ENCODE data around the gene PTPN1. TPM values are rescaled to one million over a fixed set of nuclear protein-coding genes. Genes with fewer than 3 reads are reported as not detected.

The PTPN1 gene
- total and polyA plus RNA-seq, 2 of the 13 experiments (the other 11 are each of a cell fraction or from before 2014, with no cell fraction given) = 17.7 to 37.2 TPM

GRCh38 chr20:50478162-50478990, 31.8 kb upstream of the PTPN1 start (continued):
- peak; percentile 78; the same call in 1 of the 2 replicates for TF ChIP-seq SALL2 (CRISPR knock-in tag; IDR thresholded peaks at IDR 0.05)
- no peak for TF ChIP-seq ZNF121 (CRISPR knock-in tag; IDR thresholded peaks at IDR 0.05)
- peak; percentile 51; the same call in 1 of the 2 replicates for TF ChIP-seq ZNF235 (CRISPR knock-in tag; IDR thresholded peaks at IDR 0.05; ENCODE audit: borderline replicate concordance)
- TF ChIP-seq ZNF343 (CRISPR knock-in tag; IDR thresholded peaks at IDR 0.05) = no peak
- no peak for TF ChIP-seq ZNF224 (CRISPR knock-in tag; IDR thresholded peaks at IDR 0.05)
- no peak for TF ChIP-seq ZKSCAN8 (CRISPR knock-in tag; IDR thresholded peaks at IDR 0.05; ENCODE audit: borderline replicate concordance)
- no peak for TF ChIP-seq ZSCAN5A (CRISPR knock-in tag; IDR thresholded peaks at IDR 0.05; ENCODE audit: borderline replicate concordance)
- peak; percentile 91 for TF ChIP-seq KLF12 (CRISPR knock-in tag; IDR thresholded peaks at IDR 0.05; ENCODE audit: borderline replicate concordance)
- TF ChIP-seq TFE3 (CRISPR knock-in tag; IDR thresholded peaks at IDR 0.05) = no peak; the same call in 1 of the 2 replicates
- peak; percentile 78; the same call in 1 of the 2 replicates for TF ChIP-seq MYC (CRISPR knock-in tag; IDR thresholded peaks at IDR 0.05; ENCODE audit: borderline replicate concordance)
- TF ChIP-seq PLRG1 (conservative IDR thresholded peaks at IDR 0.05) = no peak
- 0 out of 2 replicates have a peak, but pooled peaks have one; percentile 24 for TF ChIP-seq ZNF609 (CRISPR knock-in tag; IDR thresholded peaks at IDR 0.05; ENCODE audit: borderline replicate concordance)
- TF ChIP-seq GFI1 (CRISPR knock-in tag; IDR thresholded peaks at IDR 0.05; ENCODE audit: borderline replicate concordance) = no peak
- no peak; the same call in 1 of the 2 replicates for TF ChIP-seq ADNP (CRISPR knock-in tag; IDR thresholded peaks at IDR 0.05)
- 0 out of 2 replicates have a peak, but pooled peaks have one; percentile 51 for TF ChIP-seq ZBTB4 (CRISPR knock-in tag; IDR thresholded peaks at IDR 0.05; ENCODE audit: borderline replicate concordance)
- TF ChIP-seq FOXK2 (IDR thresholded peaks at IDR 0.05) = no peak
- TF ChIP-seq ZNF484 (CRISPR knock-in tag; IDR thresholded peaks at IDR 0.05; ENCODE audit: borderline replicate concordance, low read depth) = no peak
